A204.1 (cell line): ENCODE data around the gene MOCS3.
"Not testable (repeated sequence)": the region's sequence is repeated elsewhere in the genome, so short reads cannot be mapped to it uniquely, and the experiment has no call there.

Source experiments
- FAIRE-seq: peaks from 2 replicates; lab custom pipeline; 2012; peaks lifted over from hg19 to GRCh38; lab: Jason Lieb, UNC

The MOCS3 gene

DNA sequence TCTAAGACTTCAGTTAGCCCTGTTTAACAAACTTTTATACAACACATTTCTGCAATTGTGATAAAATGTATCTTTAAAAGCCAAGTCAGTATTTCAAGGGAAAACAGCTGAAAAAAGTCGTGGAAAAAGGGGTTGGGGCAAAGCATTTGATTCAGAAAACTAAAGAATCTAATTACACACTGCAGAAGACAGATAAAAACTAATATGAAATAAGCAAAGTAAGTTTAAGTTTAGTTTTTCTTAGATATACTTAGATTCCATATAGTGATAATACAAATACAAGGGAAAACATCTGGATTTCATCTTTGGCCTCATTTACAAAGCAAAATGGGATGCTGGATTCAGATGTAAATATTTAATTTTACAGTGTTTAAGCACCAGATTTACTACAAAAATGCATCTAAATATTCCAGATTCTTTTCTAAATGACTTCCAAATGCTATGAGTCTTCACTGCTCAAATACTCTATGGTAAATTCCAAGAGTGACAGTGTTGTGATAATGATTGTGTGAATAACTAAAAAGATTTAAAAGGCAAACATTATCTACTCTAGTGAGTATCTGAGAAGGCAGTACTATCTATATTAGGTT lies 25.8 kb upstream of the MOCS3 start:
- no peak for FAIRE-seq

DNA sequence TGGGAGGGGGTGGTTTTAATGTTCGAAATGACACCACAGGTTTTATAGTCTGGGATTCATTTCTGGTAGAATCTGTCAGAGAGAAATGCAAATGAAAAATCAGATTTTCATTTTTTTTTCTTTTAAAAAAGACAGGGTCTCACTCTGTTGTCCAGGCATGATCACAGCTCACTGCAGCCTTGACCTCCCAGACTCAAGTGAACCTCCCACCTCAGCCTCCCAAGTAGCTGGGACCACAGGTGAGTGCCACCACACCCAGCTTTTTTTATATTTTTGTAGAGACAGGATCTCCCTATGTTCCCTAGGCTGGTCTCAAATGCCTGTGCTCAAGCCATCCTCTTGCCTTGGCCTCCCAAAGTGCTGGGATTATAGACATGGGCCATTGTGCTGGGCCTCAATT lies 25.0 kb upstream of the MOCS3 start:
- no peak for FAIRE-seq

DNA sequence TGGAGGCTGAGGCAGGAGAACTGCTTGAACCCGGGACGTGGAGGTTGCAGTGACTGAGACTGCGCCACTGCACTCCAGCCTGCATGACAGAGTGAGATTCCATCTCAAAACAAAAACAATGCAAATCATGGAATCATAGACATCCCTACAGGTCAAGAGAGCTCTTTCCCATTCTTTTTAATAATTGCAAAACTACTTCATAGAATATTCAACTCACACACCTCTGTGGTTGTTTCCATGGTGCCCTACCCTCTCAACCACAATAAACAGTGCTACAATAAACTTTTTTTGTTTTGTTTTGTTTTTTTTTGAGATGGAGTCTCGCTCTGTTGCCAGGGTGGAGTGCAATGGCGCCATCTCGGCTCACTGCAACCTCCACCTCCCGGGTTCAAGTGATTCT lies 15.5 kb upstream of the MOCS3 start:
- FAIRE-seq = no peak

DNA sequence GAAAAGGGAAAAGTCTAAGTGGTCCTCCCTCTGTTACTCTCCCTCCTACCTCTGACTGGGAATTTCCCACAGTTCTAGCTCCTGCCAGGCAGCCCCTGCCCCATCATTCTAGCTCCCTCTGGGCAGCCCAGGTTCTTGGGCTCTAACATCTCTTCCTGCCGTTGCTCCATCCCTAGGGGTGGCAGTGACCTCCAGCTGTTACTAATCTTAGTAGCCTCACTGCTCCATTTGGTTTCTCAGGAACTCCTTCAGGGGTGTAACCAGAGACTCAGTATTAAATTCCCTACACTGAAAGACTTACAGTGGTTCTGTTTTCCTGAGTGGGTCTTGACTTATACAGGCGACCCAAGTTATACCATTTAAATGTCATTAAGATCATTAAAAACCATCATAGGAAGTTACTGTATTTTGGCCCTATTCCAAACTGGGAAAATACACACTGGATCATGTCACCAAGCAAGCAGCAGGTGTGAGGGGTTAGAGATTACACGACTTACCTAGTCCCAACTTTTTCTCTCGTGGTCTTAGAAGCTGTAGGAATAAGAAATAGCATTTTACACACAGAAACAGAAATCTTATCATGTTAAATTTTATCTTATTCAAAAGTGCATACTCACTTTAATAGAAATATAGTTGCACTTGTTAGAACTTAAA lies 10.4 kb upstream of the MOCS3 start:
- FAIRE-seq = no peak

DNA sequence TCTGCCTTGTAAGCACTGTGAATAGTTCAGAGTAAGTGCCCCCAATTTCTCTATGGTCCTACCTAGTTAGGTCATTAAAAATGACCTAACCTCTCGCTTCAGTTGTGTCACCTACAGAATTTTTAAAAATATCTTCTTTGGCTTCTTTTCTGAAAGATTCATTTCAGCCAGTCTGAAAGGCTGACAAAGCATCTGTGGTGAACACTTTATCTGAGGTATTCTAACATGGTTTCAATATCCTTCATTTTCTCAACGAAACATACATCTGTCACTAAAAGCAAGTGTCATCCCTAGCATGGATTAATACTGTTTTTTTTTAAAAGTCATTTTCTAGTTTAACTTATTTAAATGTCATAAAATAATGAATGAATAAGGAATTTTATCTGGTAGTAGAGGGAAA lies 5.4 kb upstream of the MOCS3 start:
- no peak for FAIRE-seq

DNA sequence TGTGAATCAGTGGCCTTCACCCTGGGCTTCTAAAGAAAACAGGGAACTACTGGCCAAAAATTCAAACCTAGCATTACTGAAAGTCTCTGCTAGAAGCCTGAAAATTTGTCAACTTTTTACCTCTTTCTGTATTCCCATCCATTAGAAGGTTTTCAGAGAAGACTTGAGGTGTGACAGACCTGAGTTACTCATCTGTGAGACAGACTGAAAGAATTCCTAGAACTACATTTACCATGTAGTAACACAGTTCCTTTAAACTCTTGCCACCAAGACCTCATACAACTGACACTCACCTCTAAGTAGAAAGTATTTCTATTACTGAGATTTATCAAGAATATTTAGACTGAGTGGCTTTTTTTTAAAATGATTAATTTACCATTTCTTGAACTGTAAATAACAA lies 4.8 kb upstream of the MOCS3 start:
- no peak for FAIRE-seq

DNA sequence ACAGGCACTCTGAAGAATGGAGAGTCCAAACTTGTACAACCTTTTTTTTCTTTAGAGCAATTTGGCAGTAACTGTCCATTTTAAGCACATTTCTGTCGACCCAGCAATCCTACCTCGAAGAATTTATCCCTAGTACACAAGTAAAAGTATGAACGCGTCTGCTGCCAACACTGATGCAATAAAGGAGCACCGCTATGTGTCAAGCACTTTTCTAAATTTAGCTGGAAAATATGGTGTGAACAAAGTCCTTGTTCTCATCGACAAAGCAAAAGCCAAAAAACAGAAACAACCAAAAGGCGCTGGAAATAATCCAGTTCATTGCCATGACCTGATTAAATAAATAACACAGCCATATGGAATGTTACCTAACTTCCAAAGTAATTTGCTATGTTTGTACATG lies 1.3 kb upstream of the MOCS3 start:
- FAIRE-seq = no peak

DNA sequence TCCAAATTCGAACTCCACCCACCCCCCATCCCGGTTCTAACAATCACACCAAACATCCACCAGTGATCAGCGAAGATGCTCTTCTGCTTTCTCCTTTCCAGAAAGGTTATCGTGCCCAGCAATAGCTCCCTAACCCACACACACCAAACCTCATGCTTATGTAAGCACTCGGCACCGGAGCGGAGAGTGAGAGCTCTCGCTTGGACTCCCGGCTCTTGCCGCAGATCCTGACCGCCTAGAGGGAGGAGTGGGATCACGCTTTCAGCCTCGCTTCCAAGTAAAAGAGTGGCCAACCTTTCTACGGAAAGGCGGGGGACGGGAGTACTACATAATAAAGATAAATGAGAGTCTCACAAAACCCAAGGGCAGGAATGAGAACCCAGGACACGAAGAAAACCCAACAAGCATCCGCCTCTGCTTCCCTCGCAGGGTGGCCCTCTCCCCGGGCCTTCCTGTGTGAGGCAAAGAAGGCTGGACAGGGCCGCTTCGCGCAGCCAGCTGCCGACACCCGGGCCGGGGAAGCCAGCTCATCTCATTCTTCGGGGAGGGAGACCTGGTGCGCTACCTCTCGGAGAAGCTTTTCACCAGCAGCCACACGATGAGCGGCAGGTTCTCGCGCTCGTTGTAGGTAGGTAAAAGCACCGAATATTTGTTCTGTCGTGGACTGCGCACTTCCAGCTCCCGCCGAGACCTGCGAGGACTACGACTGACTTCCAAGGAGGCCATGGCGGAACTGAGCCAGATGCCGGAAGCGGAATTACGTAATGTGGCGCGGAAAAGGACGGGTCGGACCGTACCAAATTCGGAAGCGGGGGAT lies 612 bp upstream of the MOCS3 start, which contains the start of gene DPM1:
Gene DPM1 (minus strand): TSS at position 735 of the 817 bp plus-strand sequence. CDS start 9 bp downstream, at position 726.
- no peak for FAIRE-seq

DNA sequence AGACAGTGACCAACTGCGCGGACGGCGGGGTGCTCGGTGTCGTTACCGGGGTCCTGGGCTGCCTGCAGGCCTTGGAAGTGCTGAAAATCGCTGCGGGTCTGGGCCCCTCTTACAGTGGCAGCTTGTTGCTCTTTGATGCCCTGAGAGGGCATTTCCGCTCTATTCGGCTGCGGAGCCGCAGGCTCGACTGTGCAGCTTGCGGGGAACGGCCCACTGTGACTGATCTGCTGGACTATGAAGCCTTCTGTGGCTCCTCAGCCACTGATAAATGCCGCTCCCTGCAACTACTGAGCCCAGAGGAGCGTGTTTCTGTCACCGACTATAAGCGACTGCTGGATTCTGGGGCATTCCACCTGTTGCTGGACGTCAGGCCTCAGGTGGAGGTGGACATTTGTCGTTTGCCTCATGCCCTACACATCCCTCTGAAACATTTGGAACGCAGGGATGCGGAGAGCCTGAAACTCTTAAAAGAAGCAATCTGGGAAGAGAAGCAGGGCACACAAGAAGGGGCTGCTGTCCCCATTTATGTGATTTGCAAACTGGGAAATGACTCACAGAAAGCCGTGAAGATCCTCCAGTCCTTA lies 1.0 kb downstream of the MOCS3 start:
- no peak for FAIRE-seq

DNA sequence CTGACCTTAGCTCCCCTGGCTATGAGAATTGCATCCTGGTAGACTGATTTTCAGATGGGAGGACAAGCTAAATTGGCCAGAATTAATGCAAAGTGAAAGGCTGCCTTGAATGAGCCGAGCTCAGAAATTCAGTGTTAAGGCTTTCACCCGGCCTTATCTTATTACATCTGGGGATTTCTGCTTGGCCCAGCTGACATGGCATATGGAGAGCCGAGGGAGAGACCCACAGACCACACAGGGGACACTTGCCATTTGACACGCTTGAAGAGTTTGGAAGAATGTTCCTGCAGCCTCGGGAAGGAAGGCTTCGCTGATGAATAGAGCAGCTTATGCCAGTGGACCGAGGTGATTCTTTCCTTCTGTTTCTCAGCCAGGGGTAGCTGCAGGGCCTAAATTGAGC lies 9.0 kb downstream of the MOCS3 start:
- no peak for FAIRE-seq

DNA sequence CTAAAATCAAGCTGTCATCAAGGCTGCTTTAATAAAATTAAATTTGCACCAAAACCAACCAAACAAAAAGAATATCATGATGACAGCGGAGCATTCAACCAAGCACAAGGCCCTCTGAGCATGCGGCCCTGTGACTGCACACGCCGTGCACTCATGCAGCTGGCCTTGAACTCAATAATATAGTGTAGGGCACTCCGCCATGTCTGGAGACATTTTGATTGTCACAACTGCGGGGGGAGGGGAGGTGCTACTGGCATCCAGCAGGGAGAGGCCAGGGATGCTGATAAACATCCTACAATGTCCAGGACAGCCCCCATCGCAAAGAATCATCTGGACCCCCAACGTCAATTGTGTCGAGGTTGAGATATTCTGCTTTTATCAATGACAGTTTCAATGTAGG lies 9.7 kb downstream of the MOCS3 start:
- FAIRE-seq = no peak

DNA sequence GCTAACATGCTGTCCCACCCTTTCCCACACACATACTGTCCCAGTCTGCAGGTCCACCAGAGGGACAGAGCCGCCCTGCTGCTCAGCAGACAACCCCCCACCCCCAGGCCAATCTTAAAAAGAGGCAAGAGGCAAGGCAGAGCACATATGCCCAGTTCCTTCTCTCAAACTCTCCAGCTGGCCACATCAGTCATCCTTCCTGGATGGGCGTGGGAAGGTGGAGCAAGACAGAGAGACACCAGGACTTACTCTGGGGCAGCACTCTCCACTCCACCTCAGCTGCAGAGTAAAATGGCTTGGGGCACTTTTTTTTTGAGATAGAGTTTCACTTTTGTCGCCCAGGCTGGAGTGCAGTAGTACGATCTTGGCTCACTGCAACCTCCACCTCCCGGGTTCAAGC lies 10.8 kb downstream of the MOCS3 start:
- FAIRE-seq = no peak

DNA sequence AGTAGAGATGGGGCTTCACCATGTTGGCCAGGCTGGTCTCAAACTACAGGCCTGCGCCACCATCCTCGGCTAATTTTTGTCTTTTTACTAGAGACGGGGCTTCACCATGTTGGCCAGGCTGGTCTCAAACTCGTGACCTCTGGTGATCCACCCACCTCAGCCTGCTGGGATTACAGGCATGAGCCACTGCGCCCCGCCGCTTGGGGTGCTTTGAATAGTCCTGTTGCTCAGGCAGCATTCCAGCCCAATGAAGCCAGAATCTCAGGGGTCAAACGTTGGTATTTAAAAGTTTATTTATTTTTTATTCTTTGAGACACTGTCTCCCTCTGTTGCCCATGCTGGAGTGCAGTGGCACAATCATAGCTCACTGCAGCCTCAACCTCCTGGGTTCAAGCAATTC lies 11.3 kb downstream of the MOCS3 start:
- no peak for FAIRE-seq

DNA sequence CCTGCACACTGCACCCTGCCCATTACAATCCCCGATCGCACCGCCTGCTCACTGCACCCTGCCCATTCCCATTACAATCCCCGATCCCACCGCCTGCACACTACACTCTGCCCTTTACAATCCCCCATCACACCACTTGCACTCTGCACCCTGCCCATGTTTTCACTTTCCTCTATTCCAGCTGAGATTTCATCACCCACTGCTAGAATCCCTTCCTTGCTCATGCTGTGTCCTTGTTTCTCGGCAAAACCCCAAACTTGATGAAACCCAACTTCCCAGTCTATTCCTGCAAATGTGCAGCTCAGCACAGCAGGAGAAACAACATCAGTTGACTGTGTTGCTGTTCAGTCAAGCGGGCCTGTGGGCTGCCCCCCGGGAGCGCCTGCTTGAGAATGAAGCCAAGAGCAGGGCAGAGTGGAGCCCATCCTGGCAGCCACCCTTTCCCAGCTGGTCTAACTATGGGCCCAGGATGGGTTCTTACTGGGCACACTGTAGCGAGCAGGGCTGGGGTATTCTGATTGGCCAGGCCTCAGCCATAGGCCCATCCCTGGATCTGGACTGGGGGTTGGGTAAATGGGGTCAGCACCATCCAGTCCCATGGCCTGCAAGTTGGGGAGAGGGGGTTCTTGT lies 17.2 kb downstream of the MOCS3 start:
- no peak for FAIRE-seq

DNA sequence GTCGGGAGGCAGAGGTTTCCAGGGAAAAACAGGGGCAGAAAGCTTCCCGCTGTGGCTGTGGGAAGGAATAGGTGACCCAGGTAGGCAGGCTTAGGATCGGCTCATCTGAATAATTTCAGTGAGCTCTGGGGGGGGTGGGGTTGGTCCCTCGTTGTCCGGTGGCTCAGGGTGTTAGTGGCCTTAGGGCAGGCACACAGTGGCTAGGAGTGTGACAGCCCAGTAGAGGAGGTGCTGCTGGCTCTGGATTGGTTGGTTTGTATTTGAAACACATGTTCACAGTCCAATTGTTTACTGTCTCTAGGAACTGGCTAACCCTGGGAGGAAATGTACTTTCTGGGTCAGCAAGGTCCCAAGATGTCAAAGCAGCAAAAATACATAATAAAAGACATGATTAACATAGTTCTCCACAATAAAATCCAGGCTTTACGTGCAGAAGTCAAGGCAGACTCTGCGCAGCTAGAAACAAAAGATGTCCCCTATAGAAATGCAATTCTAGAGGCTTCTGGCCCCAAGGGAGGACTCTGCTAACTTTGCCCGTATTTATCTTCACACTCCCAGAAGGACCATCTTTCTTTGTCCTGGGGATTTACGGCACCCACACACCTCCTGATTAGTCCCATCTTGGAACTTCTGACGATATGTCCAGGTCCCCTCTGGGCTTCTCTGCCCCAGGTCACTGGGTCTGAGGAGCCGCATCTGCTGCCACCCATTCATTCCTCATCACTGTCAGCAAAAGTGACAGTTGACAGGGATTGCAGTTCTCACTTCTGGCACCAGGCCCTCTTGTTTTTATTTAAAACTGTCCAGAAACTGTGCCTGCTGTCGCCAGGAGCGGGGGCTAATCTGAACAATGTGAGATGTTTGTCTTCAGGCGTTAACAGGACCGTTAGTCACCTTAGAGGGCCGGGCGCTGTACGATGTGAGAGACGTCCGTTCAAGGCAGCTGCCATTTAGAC lies 18.7 kb downstream of the MOCS3 start:
- no peak for FAIRE-seq

DNA sequence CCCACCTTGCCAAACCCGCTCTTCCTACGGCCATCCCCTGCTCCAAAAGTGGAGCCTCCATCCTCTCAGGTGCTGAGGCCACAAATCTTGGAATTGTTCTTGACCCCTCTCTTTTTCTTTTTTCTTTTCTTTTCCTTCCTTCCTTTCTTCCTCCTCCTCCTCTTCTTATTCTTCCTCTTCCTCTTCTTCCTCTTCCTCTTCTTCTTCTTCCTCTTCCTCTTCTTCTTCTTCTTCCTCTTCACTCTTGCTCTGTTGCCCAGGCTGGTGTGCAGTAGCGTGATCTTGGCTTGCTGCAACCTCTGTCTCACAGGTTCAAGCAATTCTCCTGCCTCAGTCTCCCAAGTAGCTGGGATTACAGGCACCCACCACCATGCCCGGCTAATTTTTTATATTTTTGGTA lies 19.9 kb downstream of the MOCS3 start:
- FAIRE-seq = not testable (repeated sequence)

DNA sequence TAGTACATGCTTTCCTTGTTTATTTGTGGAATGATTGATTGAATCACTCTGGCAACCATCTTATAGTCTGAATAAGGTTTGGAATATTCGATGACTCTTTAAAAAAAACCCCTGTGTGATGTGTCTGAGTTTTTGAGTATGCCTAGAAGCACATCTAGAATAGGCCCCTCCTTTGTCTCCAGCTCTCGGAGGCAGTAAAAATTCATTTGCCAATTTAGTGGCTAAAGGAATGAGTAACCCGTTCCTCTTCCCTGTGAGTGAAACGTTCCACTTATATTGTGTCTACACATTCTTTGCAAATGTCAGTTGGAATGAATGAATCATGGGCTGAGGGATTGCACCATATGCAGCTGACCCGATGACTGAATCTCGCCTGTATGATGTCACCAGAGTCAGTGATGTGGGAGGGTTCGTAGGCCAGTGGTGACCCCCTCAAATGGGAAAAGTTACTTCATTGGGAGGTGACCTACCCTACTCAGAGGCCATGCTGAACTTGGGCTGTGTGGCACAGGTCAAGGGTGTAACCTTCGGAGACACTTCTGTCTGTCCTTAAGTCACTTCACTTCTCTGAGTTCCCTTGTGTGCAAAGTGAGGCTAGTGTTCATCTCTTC lies 21.6 kb downstream of the MOCS3 start:
- FAIRE-seq = no peak

DNA sequence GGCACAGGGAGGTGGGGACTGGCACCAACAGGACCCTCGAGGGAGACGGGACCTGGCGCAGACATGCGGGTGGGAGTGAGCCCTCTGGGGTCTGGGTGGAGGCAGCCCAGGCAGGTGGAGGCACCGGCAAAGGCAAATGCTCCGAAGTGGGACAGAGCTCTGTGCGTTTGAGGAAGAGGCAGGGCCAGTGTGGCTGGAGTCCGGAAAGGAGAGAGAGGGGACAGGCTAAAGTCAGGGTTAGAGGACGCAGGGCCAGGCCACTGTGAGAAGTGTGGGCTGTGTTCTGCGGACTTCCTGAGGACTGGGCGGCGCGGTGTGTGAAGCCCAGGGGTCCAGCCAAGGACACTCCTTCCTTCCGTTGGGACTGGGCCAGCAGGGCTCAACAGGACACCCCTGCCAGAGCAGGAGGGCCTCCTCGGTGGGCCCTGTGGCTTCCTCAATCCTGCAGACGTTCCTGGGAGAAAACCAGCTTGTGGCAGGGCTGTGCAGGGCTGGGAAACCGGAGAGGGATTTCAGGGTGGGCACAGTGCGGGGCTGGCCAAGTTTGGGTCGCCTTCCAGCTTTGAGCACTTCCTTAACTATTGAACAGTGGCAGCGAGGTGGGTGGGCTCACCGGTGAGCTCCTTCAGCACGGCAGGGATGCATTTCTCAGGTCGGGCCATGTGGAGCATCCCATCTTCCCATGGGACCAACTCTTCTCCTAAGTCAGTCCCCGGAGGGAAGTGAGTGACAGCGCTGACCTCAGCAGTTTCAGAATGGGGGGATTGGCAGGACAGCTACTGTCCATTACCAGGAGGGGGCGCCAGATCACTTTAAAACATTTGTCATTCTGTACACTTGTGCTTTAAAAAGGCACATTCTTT lies 22.5 kb downstream of the MOCS3 start:
- FAIRE-seq = no peak

DNA sequence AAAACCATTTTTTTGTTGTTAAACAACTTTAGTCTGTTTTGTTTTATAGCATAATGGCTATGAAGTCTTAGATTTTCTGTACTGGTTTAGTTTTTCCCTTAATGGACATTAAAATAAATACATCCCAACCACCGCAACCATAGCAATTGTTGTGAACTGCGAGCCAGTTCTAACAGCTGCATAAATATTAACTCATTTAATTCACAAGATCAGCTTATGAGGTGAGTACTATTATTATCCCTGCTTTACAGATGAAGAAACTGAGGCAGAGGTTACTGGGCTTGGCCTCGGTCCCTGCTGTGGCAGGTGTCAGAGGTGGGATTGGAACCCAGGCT lies 23.1 kb downstream of the MOCS3 start:
- no peak for FAIRE-seq

DNA sequence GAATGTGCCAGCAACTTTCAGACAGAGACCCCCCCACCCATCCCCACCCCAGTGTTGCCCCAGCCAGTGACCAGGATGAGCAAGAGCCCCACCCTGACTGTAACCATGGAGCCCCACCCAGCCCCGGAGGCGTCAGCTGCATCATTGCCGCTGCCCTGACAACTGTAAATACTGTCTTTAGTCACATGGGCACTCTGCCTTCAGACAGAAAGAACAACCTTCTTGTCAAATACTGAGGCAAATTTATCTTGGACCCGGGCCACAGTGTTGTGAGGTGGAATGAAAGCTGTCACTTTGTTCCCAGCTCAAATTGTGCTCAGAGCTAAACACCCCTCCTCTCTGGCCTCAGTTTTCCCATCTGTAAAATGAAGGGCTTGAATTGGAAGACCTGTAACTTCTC lies 23.7 kb downstream of the MOCS3 start:
- FAIRE-seq = no peak
